B cell (primary cell): ENCODE data around the gene TSPAN5. TPM values are rescaled to one million over a fixed set of nuclear protein-coding genes. Genes with fewer than 3 reads are reported as not detected.

Experiments used
- ATAC-seq: fragments of 200-7000 bp; cut with Tn5 transposase; one replicate; pipeline ENCODE4 v1.10.0; 2021; ENCODE audit warnings: low read depth, mild to moderate bottlenecking, moderate number of reproducible peaks, moderate library complexity
- CTCF ChIA-PET: fragments of 350-600 bp; sonication (Branson Sonifier 250); formaldehyde crosslinking; loops from one replicate; lab custom pipeline; 2021; ENCODE audit warnings: antibody characterized with exemption, inconsistent platforms; lab: Charles Lee
- POLR2A ChIA-PET: fragments of 350-600 bp; sonication (Branson Sonifier 250); formaldehyde crosslinking; loops from one replicate; lab custom pipeline; 2021; ENCODE audit warnings: antibody characterized with exemption; lab: Charles Lee
- DNase-seq: peaks from one replicate; pipeline ENCODE4 v3.0.0; 2013
- H2AFZ ChIP-seq: 2 replicates; pipeline ENCODE4 v1.6.1; 2012; ENCODE audit warnings: mild to moderate bottlenecking, low read depth, low read length; ENCODE audit not compliant: insufficient read depth, poor library complexity, severe bottlenecking
- H3K27ac ChIP-seq, 2 donors: 1 replicate in 1 of 2; 2 replicates in 1 of 2; pipeline ENCODE4 v1.5.1; 2012 to 2013; ENCODE audit warnings: low read length in 2 of 2, mild to moderate bottlenecking in 2 of 2, moderate library complexity in 1 of 2
- H3K27me3 ChIP-seq, 4 experiments: fragments of 200-600 bp in 1 of 4; sonication (generic) in 1 of 4; replicated peaks in 1 of 4; 1 replicate in 2 of 4; 2 replicates in 2 of 4; pipeline versions ENCODE4 v1.6.1 to v1.7.0; 2013 to 2016; ENCODE audit warnings: low read length in 3 of 4, mild to moderate bottlenecking in 2 of 4, mixed read lengths in 1 of 4, moderate library complexity in 1 of 4; ENCODE audit not compliant: insufficient read depth in 4 of 4, control insufficient read depth in 3 of 4; ENCODE audit errors: control extremely low read depth in 1 of 4
- H3K36me3 ChIP-seq, 2 experiments: replicated peaks in 1 of 2; 1 replicate in 1 of 2; 2 replicates in 1 of 2; pipeline versions ENCODE4 v1.6.1 to v1.7.1; 2013; ENCODE audit warnings: low read length in 1 of 2; ENCODE audit not compliant: insufficient read depth in 2 of 2, control insufficient read depth in 1 of 2; ENCODE audit errors: control extremely low read depth in 1 of 2, extremely low read depth in 1 of 2
- H3K4me1 ChIP-seq, 2 donors: fragments of 200-600 bp in 1 of 2; sonication (generic) in 1 of 2; 1 replicate in 1 of 2; 2 replicates in 1 of 2; pipeline versions ENCODE4 v1.5.1 to v1.6.1; 2013 to 2017; ENCODE audit warnings: low read length in 2 of 2; ENCODE audit not compliant: control insufficient read depth in 2 of 2, insufficient read depth in 2 of 2
- H3K4me2 ChIP-seq: replicated peaks from 2 replicates; pipeline ENCODE3; 2012; ENCODE audit warnings: mild to moderate bottlenecking, low read depth, low read length; ENCODE audit not compliant: poor library complexity, severe bottlenecking
- H3K4me3 ChIP-seq, 5 experiments: fragments of 200-600 bp in 1 of 5; sonication (generic) in 1 of 5; 1 replicate in 3 of 5; 2 replicates in 2 of 5; pipeline versions ENCODE4 v1.5.1 to v1.7.0; 2011 to 2016; ENCODE audit warnings: low read length in 4 of 5, mild to moderate bottlenecking in 4 of 5, low read depth in 2 of 5, control low read depth in 1 of 5, moderate library complexity in 1 of 5; ENCODE audit not compliant: insufficient read depth in 1 of 5; ENCODE audit errors: control extremely low read depth in 1 of 5, extremely low read depth in 1 of 5
- H3K79me2 ChIP-seq: fragments of 200-600 bp; sonication (generic); one replicate; pipeline ENCODE4 v1.6.0; 2016; ENCODE audit warnings: low read length; ENCODE audit not compliant: control insufficient read depth, insufficient read depth
- H3K9ac ChIP-seq: fragments of 200-600 bp; sonication (generic); 2 replicates; pipeline ENCODE4 v1.6.1; 2017; ENCODE audit warnings: mild to moderate bottlenecking, low read length, moderate library complexity
- H3K9me3 ChIP-seq, 3 donors: one replicate each; pipeline versions ENCODE4 v1.6.1 to v1.7.1; 2013; ENCODE audit warnings: low read length in 2 of 3; ENCODE audit not compliant: control insufficient read depth in 2 of 3, insufficient read depth in 1 of 3; ENCODE audit errors: control extremely low read depth in 1 of 3
- H4K20me1 ChIP-seq: 2 replicates; pipeline ENCODE4 v1.6.0; 2012; ENCODE audit warnings: mild to moderate bottlenecking, low read length; ENCODE audit not compliant: insufficient read depth, control insufficient read depth, poor library complexity, severe bottlenecking
- H3K27ac Mint-ChIP-seq: one replicate; pipeline ENCODE4 v1.8.0; 2021; ENCODE audit warnings: mixed read lengths
- H3K27me3 Mint-ChIP-seq: one replicate; pipeline ENCODE4 v1.8.0; 2021; ENCODE audit warnings: mixed read lengths
- H3K4me1 Mint-ChIP-seq: one replicate; pipeline ENCODE4 v1.8.0; 2021; ENCODE audit warnings: mixed read lengths
- H3K4me3 Mint-ChIP-seq: one replicate; pipeline ENCODE4 v1.8.0; 2021; ENCODE audit warnings: mixed read lengths
- H3K9me3 Mint-ChIP-seq: one replicate; pipeline ENCODE4 v1.8.0; 2022; ENCODE audit warnings: mixed read lengths; ENCODE audit not compliant: insufficient read depth
- EZH2 ChIP-seq: IDR thresholded peaks from 2 replicates; pipeline ENCODE4 v1.6.1; 2012; ENCODE audit warnings: borderline replicate concordance, low read depth, mild to moderate bottlenecking, moderate library complexity, low read length; ENCODE audit not compliant: insufficient read depth, poor library complexity, severe bottlenecking
- WGBS: methylation state at CpG from one replicate; pipeline ENCODE4 v1.1.5; 2013; ENCODE audit warnings: missing lambda C conversion rate; ENCODE audit not compliant: insufficient coverage; 5-methylcytosine and 5-hydroxymethylcytosine counted together
- intact Hi-C: fragments of 100-400 bp; cut with micrococcal nuclease; formaldehyde crosslinking; loops from one replicate; pipeline ENCODE4 v1.10.0; 2022
- polyA plus RNA-seq: library from polyadenylated mRNA; depleted of rRNA; stranded (reverse); fragments of >200 nt; gene quantifications from 2 replicates; pipeline ENCODE4 v1.2.3, GENCODE V29; 2012
- total RNA-seq, 2 donors: library from RNA; stranded (reverse); fragments of 120-200 nt in 1 of 2; gene quantifications; 1 replicate in 1 of 2; 2 replicates in 1 of 2; pipeline versions ENCODE4 v1.2.3 to v1.2.4, GENCODE V29; 2013 to 2022
- TF ChIP-seq, protein P1 (sequence below): fragments of 200-600 bp; IDR thresholded peaks from one replicate; pipeline ENCODE4 v1.8.0; 2022; ENCODE audit warnings: antibody characterized with exemption, mild to moderate bottlenecking

The TSPAN5 gene
- total and polyA plus RNA-seq, 2 donors (not counting 1 experiment from before 2014, with no cell fraction given) = 2.6 to 5.3 TPM

DNA sequence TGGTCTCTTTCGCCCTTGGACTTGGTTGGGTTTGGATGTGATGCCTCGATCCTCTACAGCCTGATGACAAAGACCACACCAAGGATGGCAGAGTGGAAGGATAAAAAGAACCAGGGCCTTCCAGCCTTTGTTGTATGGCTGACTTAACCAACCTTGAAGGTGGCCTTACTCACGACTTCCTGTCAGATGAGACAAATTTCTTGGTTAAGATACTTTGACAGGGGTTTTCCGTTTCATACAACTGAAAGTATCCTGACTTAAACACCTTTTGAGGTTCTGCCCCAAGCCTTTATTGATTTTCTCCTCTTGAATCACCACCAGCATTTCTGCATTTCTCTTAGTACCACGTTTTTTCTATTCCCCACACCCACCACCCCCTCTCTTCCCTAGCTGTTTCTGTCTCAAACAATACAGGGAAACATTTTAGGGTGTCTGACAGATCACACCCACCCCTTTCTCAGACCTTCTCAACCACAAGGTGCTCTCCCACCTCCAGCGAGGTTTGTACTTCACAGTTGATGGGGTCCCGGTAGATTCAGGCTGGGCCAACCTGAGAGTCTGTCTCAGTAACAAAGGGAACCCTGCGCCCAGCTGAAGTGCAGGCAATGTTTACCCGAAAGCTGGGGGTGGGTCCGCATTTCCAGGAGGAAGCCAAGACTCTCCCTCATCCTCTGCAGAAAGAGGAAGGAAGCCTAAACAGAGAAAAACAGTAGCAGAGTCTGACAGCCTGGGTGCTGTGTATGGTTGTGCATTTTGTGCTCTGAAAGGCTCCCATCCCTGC is 5.0 kb upstream of the TSPAN5 start:
- Mint-ChIP-seq H3K27me3 (no peaks in the 10 kb centered on the region), H3K4me1 (peaks cover 51% of the 10 kb centered on the region), H3K27ac (peak overlapping the region; percentile 99), H3K4me3 (peak overlapping the region; percentile 90), H3K9me3 (no peaks in the 10 kb centered on the region)
- WGBS = 2% methylated on average over 7 of the region's 10 CpGs
- H3K9ac ChIP-seq = peak overlapping the region; percentile 54
- ChIA-PET CTCF (interaction anchor here (1.2 kb wide), 1 partner anchor 10 kb away, joined by 3 read pairs; no protein-coding TSS in a partner anchor), POLR2A (interaction anchor here (0.5 kb wide), 1 partner anchor 480 kb away, joined by 3 read pairs; no protein-coding TSS in a partner anchor)
- H3K4me1 ChIP-seq = peaks cover 37 to 44% of the 10 kb centered on the region in 2 donors
- intact Hi-C loops = loop anchor here (1.0 to 10.0 kb wide), 5 partner anchors 265 to 901 kb away; partner anchors contain the start of genes METAP1, RAP1GDS1, STPG2 and TRMT10A
- H3K36me3 ChIP-seq = no peaks in the 10 kb centered on the region
- H4K20me1 ChIP-seq = no peaks in the 10 kb centered on the region
- H3K27me3 ChIP-seq = no peaks in the 10 kb centered on the region
- peak overlapping the region; percentile 76 for H3K4me2 ChIP-seq
- no peaks in the 10 kb centered on the region for H3K79me2 ChIP-seq
- DNase-seq = peak; percentile 87
- peak; percentile 55 for ATAC-seq
- peak overlapping the region; percentile 73 for H2AFZ ChIP-seq
- TF ChIP-seq, protein P1, sequence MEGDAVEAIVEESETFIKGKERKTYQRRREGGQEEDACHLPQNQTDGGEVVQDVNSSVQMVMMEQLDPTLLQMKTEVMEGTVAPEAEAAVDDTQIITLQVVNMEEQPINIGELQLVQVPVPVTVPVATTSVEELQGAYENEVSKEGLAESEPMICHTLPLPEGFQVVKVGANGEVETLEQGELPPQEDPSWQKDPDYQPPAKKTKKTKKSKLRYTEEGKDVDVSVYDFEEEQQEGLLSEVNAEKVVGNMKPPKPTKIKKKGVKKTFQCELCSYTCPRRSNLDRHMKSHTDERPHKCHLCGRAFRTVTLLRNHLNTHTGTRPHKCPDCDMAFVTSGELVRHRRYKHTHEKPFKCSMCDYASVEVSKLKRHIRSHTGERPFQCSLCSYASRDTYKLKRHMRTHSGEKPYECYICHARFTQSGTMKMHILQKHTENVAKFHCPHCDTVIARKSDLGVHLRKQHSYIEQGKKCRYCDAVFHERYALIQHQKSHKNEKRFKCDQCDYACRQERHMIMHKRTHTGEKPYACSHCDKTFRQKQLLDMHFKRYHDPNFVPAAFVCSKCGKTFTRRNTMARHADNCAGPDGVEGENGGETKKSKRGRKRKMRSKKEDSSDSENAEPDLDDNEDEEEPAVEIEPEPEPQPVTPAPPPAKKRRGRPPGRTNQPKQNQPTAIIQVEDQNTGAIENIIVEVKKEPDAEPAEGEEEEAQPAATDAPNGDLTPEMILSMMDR = no peak
- TF ChIP-seq EZH2 = no peak
- H3K4me3 ChIP-seq = peak overlapping the region in 4 of 5 experiments; percentile 11 to 58 (median 29)
- peak overlapping the region; percentile 92 to 99 for H3K27ac ChIP-seq
- H3K9me3 ChIP-seq = peaks cover 0 to 12% (median 3%) of the 10 kb centered on the region in 3 donors
